ENCODE measurements around the gene GRN. TPM values are rescaled to one million over a fixed set of nuclear protein-coding genes. Genes with fewer than 3 reads are reported as not detected.

The GRN gene
- total and polyA plus RNA-seq, 4 experiments from 2014 or later = 45.9 to 69.2 (median 49.8) TPM

DNA sequence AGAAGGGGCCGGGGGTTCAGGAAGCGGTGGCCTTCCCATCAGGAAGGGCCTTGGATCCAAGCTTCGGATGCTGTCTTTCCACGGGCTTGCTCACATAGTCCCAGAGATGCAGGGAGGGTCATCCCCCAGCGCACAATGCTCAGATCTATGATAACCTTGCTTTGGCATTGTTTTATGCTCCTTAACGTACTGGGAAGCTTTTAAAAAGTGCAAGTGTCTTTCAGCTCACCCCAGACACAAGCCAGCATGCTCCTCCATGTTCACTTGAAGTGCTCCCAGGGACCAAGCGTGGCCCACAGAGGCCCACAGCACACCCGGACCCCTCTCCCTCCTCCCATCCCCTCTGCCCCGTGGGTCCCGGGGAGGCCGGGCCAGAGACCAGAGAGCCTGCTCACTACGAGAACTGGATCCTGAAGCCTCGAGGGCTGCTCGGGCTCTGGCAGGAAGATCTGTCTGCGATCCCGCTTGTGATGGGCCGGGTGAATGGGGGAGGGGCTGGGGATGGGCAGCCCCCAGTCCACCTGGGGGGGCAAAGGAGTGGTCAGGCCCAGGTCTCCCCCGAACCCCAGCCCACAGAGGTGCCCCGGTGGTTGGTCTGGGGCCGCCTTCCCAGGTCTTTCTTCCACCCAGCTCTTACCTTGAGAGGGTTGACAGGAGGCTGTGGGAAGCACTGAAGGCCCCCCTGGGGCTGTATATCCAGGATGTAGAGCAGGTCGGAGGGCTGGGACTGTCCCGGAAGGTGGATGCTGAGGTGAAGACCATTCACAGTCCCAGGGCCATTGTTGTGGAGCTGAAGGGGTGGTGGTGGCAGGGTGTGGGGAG, 30.3 kb downstream of the GRN start:
- Histone ChIP-seq H3K27me3 (ENCODE audit: insufficient read depth, low read length) (no peaks in the 10 kb centered on the region), H3K36me3 (ENCODE audit: insufficient read depth, low read length) (no peaks in the 10 kb centered on the region), H3K4me3 (ENCODE audit: low read length in 2 of 2) (no peak overlapping the region), H3K4me1 (ENCODE audit: insufficient read depth, low read length) (no peaks in the 10 kb centered on the region), H3K9me3 (ENCODE audit: control insufficient read depth in 1 of 2, low read length in 2 of 2) (no peaks in the 10 kb centered on the region), H3K27ac (ENCODE audit: low read depth, low read length) (no peak overlapping the region)
- no peaks in the 10 kb centered on the region for H3K36me3 Mint-ChIP-seq
- POLR2A ChIA-PET (ENCODE audit: partially characterized antibody) = no interaction called here
- DNase-seq = no peak
- no peaks in the 10 kb centered on the region for H3K4me1 Mint-ChIP-seq
- H3K4me3 Mint-ChIP-seq = no peak overlapping the region
- H3K9me3 Mint-ChIP-seq = no peaks in the 10 kb centered on the region
- intact Hi-C loops (cut with micrococcal nuclease) = no loop called here
- CTCF ChIA-PET (ENCODE audit: partially characterized antibody) = no interaction called here
- no peak overlapping the region for H3K27ac Mint-ChIP-seq
- peaks cover 11 to 26% of the 10 kb centered on the region in 2 donors for H3K27me3 Mint-ChIP-seq

DNA sequence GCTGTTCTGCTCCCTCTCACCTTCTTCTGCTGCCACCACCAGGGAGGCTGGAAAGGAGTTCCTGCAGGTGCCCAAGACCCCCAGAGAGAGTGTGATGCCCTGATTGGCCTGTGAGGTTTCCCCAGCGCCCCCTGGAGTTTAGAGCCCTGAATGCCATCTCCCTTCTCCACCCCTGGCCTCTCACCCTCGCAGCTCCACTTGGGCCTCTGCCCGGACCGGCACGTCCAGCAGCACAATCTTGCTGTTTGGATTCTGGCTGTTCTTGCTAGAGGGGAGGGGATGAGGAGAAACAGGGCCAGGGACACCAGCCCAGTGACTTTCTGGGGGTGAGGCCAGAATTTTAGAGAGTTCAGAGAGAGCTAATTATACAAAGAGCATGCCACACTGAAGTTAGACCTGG, 31.0 kb downstream of the GRN start:
- H3K4me1 ChIP-seq (ENCODE audit: insufficient read depth, low read length) = no peaks in the 10 kb centered on the region
- no peaks in the 10 kb centered on the region for H3K36me3 ChIP-seq (ENCODE audit: insufficient read depth, low read length)
- ChIA-PET CTCF (ENCODE audit: partially characterized antibody) (interaction anchor here (1.1 to 1.5 kb wide), 2 partner anchors 9 to 18 kb away, joined by 3 to 6 read pairs; no protein-coding TSS in a partner anchor), POLR2A (ENCODE audit: partially characterized antibody) (no interaction called here)
- DNase-seq = no peak
- H3K9me3 Mint-ChIP-seq = no peaks in the 10 kb centered on the region
- no peaks in the 10 kb centered on the region for H3K36me3 Mint-ChIP-seq
- intact Hi-C loops (cut with micrococcal nuclease) = no loop called here
- H3K9me3 ChIP-seq (ENCODE audit: control insufficient read depth in 1 of 2, low read length in 2 of 2) = no peaks in the 10 kb centered on the region
- no peak overlapping the region for H3K27ac Mint-ChIP-seq
- no peak overlapping the region for H3K4me3 Mint-ChIP-seq
- no peaks in the 10 kb centered on the region for H3K4me1 Mint-ChIP-seq
- H3K27me3 Mint-ChIP-seq = peaks cover 11 to 26% of the 10 kb centered on the region in 2 donors
- no peaks in the 10 kb centered on the region for H3K27me3 ChIP-seq (ENCODE audit: insufficient read depth, low read length)
- H3K4me3 ChIP-seq (ENCODE audit: low read length in 2 of 2) = no peak overlapping the region
- H3K27ac ChIP-seq (ENCODE audit: low read depth, low read length) = no peak overlapping the region

- Histone ChIP-seq H3K27ac (ENCODE audit: low read depth, low read length) (no peak overlapping the region), H3K27me3 (ENCODE audit: insufficient read depth, low read length) (no peaks in the 10 kb centered on the region), H3K4me3 (ENCODE audit: low read length in 2 of 2) (no peak overlapping the region), H3K4me1 (ENCODE audit: insufficient read depth, low read length) (no peaks in the 10 kb centered on the region), H3K36me3 (ENCODE audit: insufficient read depth, low read length) (no peaks in the 10 kb centered on the region), H3K9me3 (ENCODE audit: control insufficient read depth in 1 of 2, low read length in 2 of 2) (no peaks in the 10 kb centered on the region)
- Mint-ChIP-seq H3K36me3 (no peaks in the 10 kb centered on the region), H3K4me3 (no peak overlapping the region), H3K27me3 (peaks cover 10 to 23% of the 10 kb centered on the region in 2 donors), H3K27ac (no peak overlapping the region), H3K4me1 (no peaks in the 10 kb centered on the region), H3K9me3 (no peaks in the 10 kb centered on the region)
- no peak for DNase-seq
- ChIA-PET POLR2A (ENCODE audit: partially characterized antibody) (no interaction called here), CTCF (ENCODE audit: partially characterized antibody) (interaction anchor here (1.1 to 1.5 kb wide), 2 partner anchors 8 to 18 kb away, joined by 3 to 6 read pairs; no protein-coding TSS in a partner anchor)
- intact Hi-C loops (cut with micrococcal nuclease) = no loop called here
Observed at GRCh38 chr17:44376779-44377178, 31.7 kb downstream of the GRN start.

GRCh38 chr17:44378171-44378705, 33.1 kb downstream of the GRN start:
- Histone ChIP-seq H3K4me1 (ENCODE audit: insufficient read depth, low read length) (no peaks in the 10 kb centered on the region), H3K27me3 (ENCODE audit: insufficient read depth, low read length) (no peaks in the 10 kb centered on the region), H3K4me3 (ENCODE audit: low read length in 2 of 2) (no peak overlapping the region), H3K9me3 (ENCODE audit: control insufficient read depth in 1 of 2, low read length in 2 of 2) (no peaks in the 10 kb centered on the region), H3K36me3 (ENCODE audit: insufficient read depth, low read length) (no peaks in the 10 kb centered on the region), H3K27ac (ENCODE audit: low read depth, low read length) (no peak overlapping the region)
- CTCF ChIA-PET (ENCODE audit: partially characterized antibody) = no interaction called here
- Mint-ChIP-seq H3K27me3 (peaks cover 16 to 26% of the 10 kb centered on the region in 2 donors), H3K27ac (no peak overlapping the region), H3K4me3 (no peak overlapping the region), H3K4me1 (no peaks in the 10 kb centered on the region), H3K36me3 (no peaks in the 10 kb centered on the region), H3K9me3 (peaks cover 0 to 1% (median 0%) of the 10 kb centered on the region in 8 donors)
- POLR2A ChIA-PET (ENCODE audit: partially characterized antibody) = no interaction called here
- DNase-seq = no peak
- intact Hi-C loops (cut with micrococcal nuclease) = no loop called here

GRCh38 chr17:44379887-44380286, 34.8 kb downstream of the GRN start:
- no peaks in the 10 kb centered on the region for H3K36me3 ChIP-seq (ENCODE audit: insufficient read depth, low read length)
- peaks cover 0 to 1% (median 0%) of the 10 kb centered on the region in 8 donors for H3K9me3 Mint-ChIP-seq
- peaks cover 1 to 7% (median 5%) of the 10 kb centered on the region in 4 donors for H3K4me1 Mint-ChIP-seq
- no peaks in the 10 kb centered on the region for H3K27me3 ChIP-seq (ENCODE audit: insufficient read depth, low read length)
- no peak for DNase-seq
- H3K9me3 ChIP-seq (ENCODE audit: control insufficient read depth in 1 of 2, low read length in 2 of 2) = no peaks in the 10 kb centered on the region
- H3K27ac ChIP-seq (ENCODE audit: low read depth, low read length) = no peak overlapping the region
- H3K4me3 Mint-ChIP-seq = no peak overlapping the region
- POLR2A ChIA-PET (ENCODE audit: partially characterized antibody) = no interaction called here
- intact Hi-C loops (cut with micrococcal nuclease) = no loop called here
- H3K36me3 Mint-ChIP-seq = no peaks in the 10 kb centered on the region
- H3K27ac Mint-ChIP-seq = no peak overlapping the region
- H3K4me1 ChIP-seq (ENCODE audit: insufficient read depth, low read length) = peaks cover 3% of the 10 kb centered on the region
- H3K4me3 ChIP-seq (ENCODE audit: low read length in 2 of 2) = no peak overlapping the region
- CTCF ChIA-PET (ENCODE audit: partially characterized antibody) = interaction anchor here (0.9 kb wide), 1 partner anchor 17 kb away, joined by 3 read pairs; no protein-coding TSS in a partner anchor
- H3K27me3 Mint-ChIP-seq = peaks cover 14 to 20% of the 10 kb centered on the region in 2 donors

GRCh38 chr17:44380767-44381166, 35.7 kb downstream of the GRN start:
- no peaks in the 10 kb centered on the region for H3K9me3 ChIP-seq (ENCODE audit: control insufficient read depth in 1 of 2, low read length in 2 of 2)
- peaks cover 2 to 9% (median 7%) of the 10 kb centered on the region in 4 donors for H3K4me1 Mint-ChIP-seq
- H3K27me3 ChIP-seq (ENCODE audit: insufficient read depth, low read length) = no peaks in the 10 kb centered on the region
- peaks cover 9% of the 10 kb centered on the region for H3K4me1 ChIP-seq (ENCODE audit: insufficient read depth, low read length)
- no peak overlapping the region for H3K4me3 ChIP-seq (ENCODE audit: low read length in 2 of 2)
- H3K4me3 Mint-ChIP-seq = no peak overlapping the region
- H3K27me3 Mint-ChIP-seq = peaks cover 14 to 18% of the 10 kb centered on the region in 2 donors
- CTCF ChIA-PET (ENCODE audit: partially characterized antibody) = no interaction called here
- intact Hi-C loops (cut with micrococcal nuclease) = no loop called here
- H3K36me3 Mint-ChIP-seq = no peaks in the 10 kb centered on the region
- no peak for DNase-seq
- no peaks in the 10 kb centered on the region for H3K36me3 ChIP-seq (ENCODE audit: insufficient read depth, low read length)
- POLR2A ChIA-PET (ENCODE audit: partially characterized antibody) = no interaction called here
- peaks cover 0 to 1% (median 0%) of the 10 kb centered on the region in 8 donors for H3K9me3 Mint-ChIP-seq
- H3K27ac Mint-ChIP-seq = no peak overlapping the region
- H3K27ac ChIP-seq (ENCODE audit: low read depth, low read length) = no peak overlapping the region

- Histone ChIP-seq H3K27me3 (ENCODE audit: insufficient read depth, low read length) (no peaks in the 10 kb centered on the region), H3K9me3 (ENCODE audit: control insufficient read depth in 1 of 2, low read length in 2 of 2) (no peaks in the 10 kb centered on the region), H3K4me1 (ENCODE audit: insufficient read depth, low read length) (peaks cover 16% of the 10 kb centered on the region), H3K27ac (ENCODE audit: low read depth, low read length) (no peak overlapping the region), H3K36me3 (ENCODE audit: insufficient read depth, low read length) (no peaks in the 10 kb centered on the region), H3K4me3 (ENCODE audit: low read length in 2 of 2) (no peak overlapping the region)
- Mint-ChIP-seq H3K36me3 (no peaks in the 10 kb centered on the region), H3K27me3 (peaks cover 14 to 20% of the 10 kb centered on the region in 2 donors), H3K9me3 (peaks cover 0 to 1% (median 0%) of the 10 kb centered on the region in 8 donors), H3K4me1 (peaks cover 4 to 17% (median 14%) of the 10 kb centered on the region in 4 donors), H3K27ac (peak overlapping the region in 1 of 7 donors; percentile 19), H3K4me3 (no peak overlapping the region)
- ChIA-PET POLR2A (ENCODE audit: partially characterized antibody) (interaction anchor here (1.4 kb wide), 1 partner anchor 10 kb away, joined by 4 read pairs; no protein-coding TSS in a partner anchor), CTCF (ENCODE audit: partially characterized antibody) (no interaction called here)
- intact Hi-C loops (cut with micrococcal nuclease) = no loop called here
- no peak for DNase-seq
Observed at GRCh38 chr17:44381810-44382305, 36.8 kb downstream of the GRN start.

Measured in CD4-positive, alpha-beta memory T cell (primary cell).